HG03025 (cell line): ENCODE results near the gene AMELX.

Experiments used
- ATAC-seq: cut with Tn5 transposase; IDR thresholded peaks from one replicate; pipeline ENCODE4 v1.9.1; 2021; ENCODE audit warnings: mild to moderate bottlenecking, moderate library complexity; ENCODE audit not compliant: unreplicated experiment, low FRiP score

The AMELX gene

GRCh38 chrX:11304829-11305228 lies 11.6 kb downstream of the AMELX start:
- ATAC-seq: no peak

DNA sequence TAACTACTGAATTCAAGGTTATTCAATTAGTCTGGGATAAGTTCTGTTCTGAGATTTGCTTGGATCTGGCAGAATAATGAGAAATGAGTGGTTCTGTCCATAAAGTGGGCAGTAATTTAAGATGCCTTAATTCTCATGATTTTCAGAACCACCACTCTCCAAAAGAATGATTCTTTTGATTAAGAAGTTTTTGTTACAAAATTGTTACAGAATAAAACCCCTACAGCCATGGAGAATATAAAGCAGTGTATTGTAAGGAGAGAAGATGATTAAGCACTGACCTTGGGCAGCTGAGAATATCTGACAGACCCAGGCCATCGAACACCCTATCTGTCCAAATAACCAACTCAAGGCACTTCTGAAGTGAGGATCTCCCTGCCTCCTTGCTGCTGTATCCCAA lies 12.4 kb downstream of the AMELX start:
- ATAC-seq: no peak

DNA sequence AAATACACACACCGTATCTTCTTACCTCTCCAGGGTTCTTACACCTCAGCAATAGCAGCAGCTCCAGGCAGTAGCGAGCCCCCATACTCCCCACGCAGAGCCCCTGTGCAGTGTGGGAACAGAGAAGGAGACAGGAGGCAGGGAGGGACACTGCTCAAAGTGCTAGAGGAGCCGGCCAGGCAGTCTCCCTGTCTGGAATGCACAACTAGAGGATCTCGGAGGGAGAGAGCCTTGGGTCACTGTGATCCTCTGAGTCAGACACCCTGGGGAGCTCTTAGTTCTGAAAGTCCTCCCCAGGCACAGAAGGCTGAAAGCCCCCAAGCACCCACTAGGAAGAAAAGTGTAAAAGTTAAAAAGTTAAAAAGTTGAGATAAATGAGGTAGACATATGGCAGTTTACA lies 16.0 kb downstream of the AMELX start:
- no peak for ATAC-seq

GRCh38 chrX:11311706-11312105 lies 18.5 kb downstream of the AMELX start:
- no peak for ATAC-seq

DNA sequence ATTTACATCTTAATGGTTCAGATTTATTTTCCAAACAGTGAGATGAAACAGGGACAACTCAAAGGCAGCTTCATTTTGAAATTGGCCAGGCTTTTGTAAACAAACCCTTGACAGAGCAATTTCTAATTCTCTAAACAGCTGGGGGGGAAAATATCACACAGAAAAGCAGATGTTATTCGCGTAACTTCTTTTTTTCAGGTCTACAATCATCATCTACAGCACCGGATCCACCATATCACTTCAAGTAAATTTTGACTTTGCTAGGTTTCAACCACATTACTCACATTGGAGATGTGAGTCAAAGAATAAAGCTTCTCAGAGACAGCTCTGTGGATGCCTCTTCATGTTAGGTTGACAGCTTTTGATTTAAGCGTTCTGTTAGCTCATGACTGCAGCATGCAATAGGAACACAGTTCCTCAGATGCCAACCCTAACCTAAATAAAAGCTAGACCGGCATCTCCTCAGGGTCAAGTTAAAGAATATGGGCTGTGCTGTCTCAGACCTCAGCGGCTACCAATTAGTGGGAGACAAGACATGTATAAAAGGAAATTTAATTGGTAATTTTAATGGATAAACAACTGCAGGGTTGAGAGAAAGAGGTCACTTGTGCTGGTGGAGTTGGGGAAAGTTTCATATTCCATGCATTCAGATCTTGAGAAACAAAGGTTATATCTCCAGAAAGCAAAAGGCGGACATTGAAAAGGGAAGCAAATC lies 26.8 kb downstream of the AMELX start:
- ATAC-seq: no peak

DNA sequence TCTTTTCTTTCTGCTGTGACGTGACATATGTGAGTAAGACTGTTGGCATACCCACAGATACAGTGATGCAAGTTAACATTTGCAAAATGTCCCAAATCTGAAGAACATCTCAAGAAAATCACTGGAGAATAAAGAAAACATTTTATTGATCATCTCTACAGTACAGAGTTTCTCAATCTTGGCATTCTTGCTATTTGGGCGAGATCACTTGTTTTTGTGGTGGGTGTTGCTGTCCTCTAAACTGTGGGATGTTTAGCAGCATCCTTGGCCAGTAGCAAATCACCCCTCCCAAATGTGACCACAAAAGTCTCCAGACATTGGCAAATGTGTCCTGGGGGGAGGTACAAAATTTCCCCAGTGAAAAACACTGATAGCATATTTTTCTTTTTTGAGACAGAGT lies 28.8 kb downstream of the AMELX start:
- ATAC-seq: no peak

GRCh38 chrX:11328134-11328533 lies 34.9 kb downstream of the AMELX start:
- ATAC-seq: no peak

DNA sequence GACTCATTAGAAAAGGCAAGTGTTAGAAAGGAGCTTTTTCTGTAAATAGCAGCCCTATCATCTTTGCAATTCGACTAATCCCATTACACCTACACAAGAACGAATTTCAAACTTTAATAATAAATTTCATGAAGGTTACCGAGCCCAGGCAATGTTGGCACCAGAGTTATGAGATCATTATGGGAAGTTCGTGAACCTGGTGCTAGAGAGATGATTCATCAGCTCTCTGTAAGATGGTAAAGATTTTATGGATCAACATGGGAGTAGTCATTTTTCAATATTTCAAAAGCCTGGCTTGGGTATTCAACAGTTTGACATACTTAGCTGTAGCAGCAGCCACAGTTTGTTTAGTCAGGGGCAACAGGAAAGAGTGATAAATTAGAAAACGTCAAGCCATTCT lies 35.8 kb downstream of the AMELX start:
- ATAC-seq: no peak

DNA sequence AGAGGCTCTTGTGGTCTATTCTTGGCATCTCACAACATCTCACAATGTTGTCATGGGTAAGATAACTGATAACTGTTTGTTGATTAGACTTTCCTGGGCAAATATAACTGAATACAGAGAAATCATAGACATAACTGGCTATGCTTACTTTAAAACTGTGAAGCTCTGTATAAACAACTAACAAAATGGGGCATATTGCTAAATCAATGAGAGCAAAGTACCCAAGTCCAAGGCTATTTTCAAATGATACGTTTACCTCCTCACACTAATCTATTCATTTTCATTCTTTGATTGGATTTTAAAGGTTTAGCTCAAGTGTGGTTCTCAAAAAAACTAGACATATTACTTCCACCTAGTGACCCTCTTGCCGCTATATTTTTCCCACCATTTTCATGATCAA lies 38.6 kb downstream of the AMELX start:
- no peak for ATAC-seq

DNA sequence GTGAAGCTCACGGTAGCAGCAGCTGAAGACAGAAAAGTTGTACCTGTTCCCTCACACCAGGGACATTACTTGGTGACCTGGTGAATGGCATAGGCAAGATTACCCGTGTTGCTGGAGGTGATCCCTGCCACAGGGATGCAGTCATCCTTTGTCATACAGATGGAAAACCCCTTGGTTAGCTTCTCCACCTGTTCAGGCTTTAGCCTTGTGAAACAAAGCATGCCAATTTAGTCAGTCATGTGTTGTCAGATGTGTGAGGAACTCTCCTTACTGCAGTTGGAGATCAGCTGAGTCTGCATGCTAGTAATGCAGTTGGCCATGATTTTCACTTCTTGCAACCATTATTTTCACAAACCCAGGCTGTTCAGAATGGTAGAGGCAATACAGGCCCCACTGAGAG lies 41.0 kb downstream of the AMELX start:
- no peak for ATAC-seq

DNA sequence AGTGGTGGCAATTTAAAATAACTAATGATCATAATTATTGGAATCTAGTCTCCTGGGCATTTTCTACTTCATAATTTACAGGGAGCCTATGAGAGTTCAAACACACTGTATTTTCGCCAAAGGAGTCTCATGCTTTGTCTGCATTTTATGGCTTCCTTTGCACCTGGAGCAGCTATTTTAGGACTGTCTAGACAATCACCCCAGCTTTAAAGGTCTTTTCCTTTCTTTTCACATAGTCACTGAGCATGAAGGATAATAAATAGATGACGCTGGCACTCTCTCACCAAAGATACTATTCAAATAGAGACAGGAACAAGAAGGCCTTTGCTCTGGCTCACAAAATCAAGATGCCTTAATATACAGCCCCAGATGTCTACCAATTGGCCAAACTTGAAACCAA lies 43.0 kb downstream of the AMELX start:
- ATAC-seq: no peak

DNA sequence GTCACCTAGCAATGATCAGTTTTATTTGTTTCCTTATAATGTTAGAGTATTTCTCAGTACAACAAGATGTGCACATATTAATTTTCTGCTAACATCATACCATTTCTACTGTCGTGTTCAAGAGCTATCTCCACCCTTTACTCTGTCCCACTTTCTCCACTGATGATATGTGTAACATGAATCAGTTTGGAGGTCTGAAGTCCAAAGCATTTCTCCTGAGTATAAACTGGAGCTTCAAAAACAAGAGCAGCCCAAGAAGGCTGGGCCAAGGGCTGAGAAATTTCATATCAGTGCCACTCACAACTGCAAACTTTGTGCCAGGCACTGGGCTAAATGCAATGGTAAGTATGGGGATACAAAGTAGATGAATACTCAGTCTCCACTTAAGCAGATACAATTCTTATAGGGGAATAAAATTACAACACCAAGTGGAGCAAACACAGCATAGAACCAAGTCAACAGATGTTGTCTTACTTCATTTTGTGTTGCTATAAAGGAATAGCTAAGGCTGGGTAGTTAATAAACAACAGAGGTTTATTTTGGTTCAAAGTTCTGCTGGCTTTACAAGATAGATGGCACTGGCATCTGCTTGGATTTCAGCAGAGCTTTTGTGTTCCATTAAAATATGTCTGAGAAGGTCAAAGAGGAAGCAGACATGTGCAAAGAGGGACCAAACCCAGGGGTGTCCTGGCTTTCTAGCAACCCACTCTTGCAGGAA lies 44.2 kb downstream of the AMELX start:
- no peak for ATAC-seq

- ATAC-seq: no peak
Observed at GRCh38 chrX:11341274-11342201, 48.3 kb downstream of the AMELX start.

- no peak for ATAC-seq
Observed at GRCh38 chrX:11342673-11343072, 49.5 kb downstream of the AMELX start.

- ATAC-seq: no peak
Observed at GRCh38 chrX:11346121-11346682, 53.0 kb downstream of the AMELX start.

DNA sequence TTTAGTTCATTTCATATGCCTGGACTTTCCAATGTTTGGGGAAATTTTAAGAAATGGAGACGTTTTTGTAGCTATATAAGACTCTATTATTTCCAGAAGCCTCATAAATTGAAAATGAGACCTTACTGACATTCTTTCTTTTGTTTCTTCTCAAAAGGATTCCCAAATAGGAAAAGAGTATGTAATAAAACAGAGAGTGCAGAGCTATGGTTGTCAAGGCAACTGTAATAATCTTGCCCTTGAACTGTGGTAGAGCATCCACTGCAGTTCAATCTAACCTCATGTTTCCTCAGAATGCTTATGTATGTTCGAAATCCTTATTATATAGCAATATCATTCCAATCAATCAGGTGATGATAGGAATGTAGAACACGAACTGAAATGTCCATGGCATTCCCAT lies 54.1 kb downstream of the AMELX start:
- no peak for ATAC-seq

DNA sequence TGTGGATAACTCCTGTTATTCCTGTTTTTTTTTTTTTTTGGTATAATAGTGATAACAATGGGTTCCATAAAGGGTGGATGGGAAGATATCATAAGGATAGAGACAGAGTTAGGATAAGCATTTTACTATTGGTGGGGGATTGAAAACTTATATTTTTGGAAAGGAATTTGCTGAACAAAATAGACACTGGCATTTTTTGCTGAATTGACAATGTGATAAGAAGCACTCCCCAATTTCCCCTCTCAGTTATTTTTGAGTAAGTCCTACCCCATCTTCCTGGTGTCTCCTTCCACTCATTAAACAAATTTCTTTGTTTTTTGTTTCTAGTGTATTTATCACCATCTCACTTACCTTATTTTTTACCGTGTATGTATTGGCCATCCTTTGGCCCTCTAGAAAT lies 55.8 kb downstream of the AMELX start:
- no peak for ATAC-seq

DNA sequence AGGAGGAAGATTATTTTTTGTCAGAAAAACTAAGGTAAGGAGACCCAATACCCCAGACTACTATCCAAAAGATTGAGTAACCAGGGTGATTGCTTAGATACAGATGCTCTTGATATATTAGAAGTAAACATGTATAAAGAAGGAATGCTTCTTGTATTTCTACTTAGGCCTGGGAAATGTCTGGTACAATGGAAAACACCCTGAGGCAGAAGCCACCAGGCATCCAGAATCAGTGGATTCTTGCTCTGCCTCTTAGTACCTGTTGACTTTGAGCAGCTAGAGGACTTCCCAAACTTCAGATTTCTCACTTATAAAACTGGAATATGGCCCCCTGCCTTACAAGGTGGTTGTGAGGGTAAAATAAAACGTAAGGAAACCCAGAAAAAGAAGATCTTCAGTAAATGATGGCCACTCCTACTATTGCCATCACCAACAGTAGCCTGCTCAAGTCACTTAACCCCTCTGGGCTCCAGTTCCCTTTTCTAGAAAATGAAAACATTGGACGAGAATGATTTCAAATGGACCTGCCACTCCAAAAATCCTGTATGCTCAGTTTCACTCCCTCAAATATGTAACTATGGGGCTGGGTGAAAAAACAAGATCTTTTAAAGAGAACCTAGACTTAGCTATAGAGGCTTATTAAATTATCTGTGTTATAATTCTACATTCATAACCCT lies 56.6 kb downstream of the AMELX start:
- no peak for ATAC-seq
